ENCODE data around the gene SPSB2. TPM values are rescaled to one million over a fixed set of nuclear protein-coding genes. Genes with fewer than 3 reads are reported as not detected.
A peak's percentile ranks its signal among the peaks of the same experiment; 100 is the strongest.

The SPSB2 gene, protein sequence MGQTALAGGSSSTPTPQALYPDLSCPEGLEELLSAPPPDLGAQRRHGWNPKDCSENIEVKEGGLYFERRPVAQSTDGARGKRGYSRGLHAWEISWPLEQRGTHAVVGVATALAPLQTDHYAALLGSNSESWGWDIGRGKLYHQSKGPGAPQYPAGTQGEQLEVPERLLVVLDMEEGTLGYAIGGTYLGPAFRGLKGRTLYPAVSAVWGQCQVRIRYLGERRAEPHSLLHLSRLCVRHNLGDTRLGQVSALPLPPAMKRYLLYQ
- total RNA-seq (ENCODE audit: low replicate concordance): 6.5 and 13.9 TPM in 2 replicates
- long read RNA-seq, partial matches to known transcripts: 2 of 5 reads
- long read RNA-seq, other reads (novel, unspliced or antisense): 0 of 5 reads

DNA sequence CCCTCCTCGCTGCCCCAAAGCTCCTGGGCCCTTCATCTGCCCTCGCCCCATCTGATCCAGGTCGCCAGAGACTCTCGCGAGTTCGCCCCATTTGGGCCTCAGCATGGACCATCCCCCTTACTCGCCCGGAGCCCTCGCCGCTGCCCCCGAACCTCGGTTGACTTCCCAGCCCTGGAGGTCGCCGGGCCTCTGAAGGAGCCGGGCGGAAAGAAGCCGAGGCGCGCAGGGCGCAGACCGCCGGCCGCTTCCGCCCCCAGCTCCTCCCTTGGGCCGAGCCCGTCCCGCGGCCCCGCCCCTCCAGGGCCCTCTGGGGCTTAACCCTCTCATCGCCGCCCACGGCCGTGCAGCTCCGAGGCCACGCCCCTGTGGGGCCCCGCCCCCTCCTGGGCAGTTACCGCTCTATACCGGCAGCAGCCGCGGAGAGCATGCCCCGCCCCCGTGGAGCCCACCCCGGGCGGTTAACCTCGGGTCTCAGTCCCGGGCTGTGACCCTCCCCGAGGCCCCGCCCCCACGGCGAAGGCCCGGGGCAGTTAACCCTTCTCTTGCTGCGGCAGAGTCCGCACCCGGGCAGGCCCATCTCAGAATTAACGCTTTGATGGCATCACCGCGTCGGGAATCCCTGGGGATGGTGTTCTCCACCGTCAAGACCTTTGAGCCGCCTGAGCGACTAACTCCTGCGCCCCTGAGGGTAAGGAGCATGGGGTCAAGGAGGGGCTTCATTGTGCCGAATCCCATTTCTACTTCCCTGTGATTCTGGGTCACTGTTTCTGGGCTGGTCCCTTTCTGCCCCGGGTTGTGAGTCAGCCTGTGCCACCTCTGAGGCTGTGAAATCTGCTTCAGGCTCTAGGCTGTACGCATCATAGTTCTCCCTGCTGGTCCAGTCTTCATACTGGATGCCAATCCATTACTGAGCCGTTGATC, at the start of gene SPSB2:
SPSB2 (minus strand) TSS at position 210 of the 921 bp plus-strand sequence. CDS start 402 bp downstream, outside the sequence.
- peak; percentile 99 for DNase-seq (ENCODE audit: extremely low spot score, unreplicated experiment)
- Mint-ChIP-seq H3K27ac (peak within 1 kb of the TSS; percentile 89), H3K36me3 (peaks cover 28% of the 10 kb centered on the region), H3K9me3 (no peaks in the 10 kb centered on the region), H3K4me1 (ENCODE audit: unreplicated experiment) (peaks cover 29% of the 10 kb centered on the region), H3K27me3 (no peaks in the 10 kb centered on the region), H3K4me3 (peak within 1 kb of the TSS; percentile 89)
- TF ChIP-seq, protein P1, sequence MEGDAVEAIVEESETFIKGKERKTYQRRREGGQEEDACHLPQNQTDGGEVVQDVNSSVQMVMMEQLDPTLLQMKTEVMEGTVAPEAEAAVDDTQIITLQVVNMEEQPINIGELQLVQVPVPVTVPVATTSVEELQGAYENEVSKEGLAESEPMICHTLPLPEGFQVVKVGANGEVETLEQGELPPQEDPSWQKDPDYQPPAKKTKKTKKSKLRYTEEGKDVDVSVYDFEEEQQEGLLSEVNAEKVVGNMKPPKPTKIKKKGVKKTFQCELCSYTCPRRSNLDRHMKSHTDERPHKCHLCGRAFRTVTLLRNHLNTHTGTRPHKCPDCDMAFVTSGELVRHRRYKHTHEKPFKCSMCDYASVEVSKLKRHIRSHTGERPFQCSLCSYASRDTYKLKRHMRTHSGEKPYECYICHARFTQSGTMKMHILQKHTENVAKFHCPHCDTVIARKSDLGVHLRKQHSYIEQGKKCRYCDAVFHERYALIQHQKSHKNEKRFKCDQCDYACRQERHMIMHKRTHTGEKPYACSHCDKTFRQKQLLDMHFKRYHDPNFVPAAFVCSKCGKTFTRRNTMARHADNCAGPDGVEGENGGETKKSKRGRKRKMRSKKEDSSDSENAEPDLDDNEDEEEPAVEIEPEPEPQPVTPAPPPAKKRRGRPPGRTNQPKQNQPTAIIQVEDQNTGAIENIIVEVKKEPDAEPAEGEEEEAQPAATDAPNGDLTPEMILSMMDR (conservative IDR thresholded peaks at IDR 0.05): no peak

DNA sequence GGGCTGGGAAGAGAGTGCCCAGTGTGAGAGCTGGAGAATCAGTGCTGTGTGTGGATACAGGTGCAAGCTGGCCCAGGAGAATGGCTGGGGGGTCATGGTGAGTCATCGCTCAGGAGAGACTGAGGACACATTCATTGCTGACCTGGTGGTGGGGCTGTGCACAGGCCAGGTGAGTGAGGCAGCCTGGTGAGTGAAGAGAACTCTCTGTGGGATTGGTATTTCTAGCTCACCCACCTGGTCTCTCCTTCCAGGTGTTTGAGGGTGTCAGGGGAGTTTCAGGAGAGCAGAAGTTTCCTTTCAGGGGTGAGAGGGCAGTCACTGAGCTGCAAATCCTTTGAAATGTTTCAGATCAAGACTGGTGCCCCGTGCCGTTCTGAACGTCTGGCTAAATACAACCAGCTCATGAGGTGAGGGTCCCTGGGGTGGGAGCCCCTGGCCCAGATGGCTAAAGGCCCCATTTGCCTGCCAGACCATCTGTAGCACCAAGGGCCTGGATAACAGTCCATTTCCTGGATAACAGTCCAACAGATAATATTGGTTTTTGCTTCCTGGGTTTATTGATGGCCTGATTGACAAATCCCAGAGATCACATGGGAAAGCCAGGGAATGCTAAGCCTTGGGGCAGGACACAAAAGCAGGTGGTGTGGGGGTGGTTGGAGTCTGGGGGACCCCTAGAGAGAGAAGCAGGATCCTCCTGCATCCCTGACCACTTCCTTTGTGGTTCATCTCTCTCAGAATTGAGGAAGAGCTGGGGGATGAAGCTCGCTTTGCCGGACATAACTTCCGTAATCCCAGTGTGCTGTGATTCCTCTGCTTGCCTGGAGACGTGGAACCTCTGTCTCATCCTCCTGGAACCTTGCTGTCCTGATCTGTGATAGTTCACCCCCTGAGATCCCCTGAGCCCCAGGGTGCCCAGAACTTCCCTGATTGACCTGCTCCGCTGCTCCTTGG, 49.2 kb upstream of the SPSB2 start:
- peaks cover 3% of the 10 kb centered on the region for H3K27me3 Mint-ChIP-seq

GRCh38 chr12:6921539-6921938, 48.4 kb upstream of the SPSB2 start:
- H3K9me3 Mint-ChIP-seq: no peaks in the 10 kb centered on the region
- H3K27ac Mint-ChIP-seq: peak overlapping the region; percentile 66
- peaks cover 7% of the 10 kb centered on the region for H3K36me3 Mint-ChIP-seq
- no peak for DNase-seq (ENCODE audit: extremely low spot score, unreplicated experiment)
- peaks cover 32% of the 10 kb centered on the region for H3K4me1 Mint-ChIP-seq (ENCODE audit: unreplicated experiment)
- TF ChIP-seq, protein P1 (conservative IDR thresholded peaks at IDR 0.05): no peak
- peaks cover 8% of the 10 kb centered on the region for H3K27me3 Mint-ChIP-seq
- H3K4me3 Mint-ChIP-seq: no peak overlapping the region

More for the DNA sequence above, 49.2 kb upstream of the SPSB2 start:
- no peak overlapping the region for H3K4me3 Mint-ChIP-seq
- peak overlapping the region; percentile 66 for H3K27ac Mint-ChIP-seq
- TF ChIP-seq, protein P1 (conservative IDR thresholded peaks at IDR 0.05): no peak
- no peak for DNase-seq (ENCODE audit: extremely low spot score, unreplicated experiment)
- H3K36me3 Mint-ChIP-seq: peaks cover 3% of the 10 kb centered on the region
- peaks cover 35% of the 10 kb centered on the region for H3K4me1 Mint-ChIP-seq (ENCODE audit: unreplicated experiment)
- no peaks in the 10 kb centered on the region for H3K9me3 Mint-ChIP-seq

DNA sequence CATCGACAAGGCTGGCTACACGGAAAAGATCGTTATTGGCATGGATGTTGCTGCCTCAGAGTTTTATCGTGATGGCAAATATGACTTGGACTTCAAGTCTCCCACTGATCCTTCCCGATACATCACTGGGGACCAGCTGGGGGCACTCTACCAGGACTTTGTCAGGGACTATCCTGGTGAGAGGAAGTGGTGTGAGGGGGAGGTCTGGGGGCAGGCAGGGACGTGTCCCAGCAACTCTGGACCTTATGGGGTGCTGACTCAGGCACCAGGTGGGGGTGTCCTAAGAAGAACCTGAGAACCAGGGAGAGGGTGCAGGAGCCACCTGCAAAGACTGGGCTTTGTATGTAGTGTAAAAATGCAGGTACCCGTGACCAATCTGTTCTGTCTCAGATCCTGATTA, 46.5 kb upstream of the SPSB2 start:
- Mint-ChIP-seq H3K27me3 (peaks cover 28% of the 10 kb centered on the region), H3K4me3 (no peak overlapping the region), H3K36me3 (peaks cover 7% of the 10 kb centered on the region), H3K4me1 (ENCODE audit: unreplicated experiment) (peaks cover 12% of the 10 kb centered on the region), H3K9me3 (no peaks in the 10 kb centered on the region), H3K27ac (no peak overlapping the region)
- DNase-seq (ENCODE audit: extremely low spot score, unreplicated experiment): no peak
- TF ChIP-seq, protein P1 (conservative IDR thresholded peaks at IDR 0.05): no peak

Data from type B pancreatic cell (in vitro differentiated cells).